ENCODE data around the gene PEX12. TPM values are rescaled to one million over a fixed set of nuclear protein-coding genes. Genes with fewer than 3 reads are reported as not detected.
A peak's percentile ranks its signal among the peaks of the same experiment; 100 is the strongest.
"Not testable (repeated sequence)": the region's sequence is repeated elsewhere in the genome, so short reads cannot be mapped to it uniquely, and the experiment has no call there.

The PEX12 gene
- 4.6 and 6.3 TPM in 2 replicates for total RNA-seq

DNA sequence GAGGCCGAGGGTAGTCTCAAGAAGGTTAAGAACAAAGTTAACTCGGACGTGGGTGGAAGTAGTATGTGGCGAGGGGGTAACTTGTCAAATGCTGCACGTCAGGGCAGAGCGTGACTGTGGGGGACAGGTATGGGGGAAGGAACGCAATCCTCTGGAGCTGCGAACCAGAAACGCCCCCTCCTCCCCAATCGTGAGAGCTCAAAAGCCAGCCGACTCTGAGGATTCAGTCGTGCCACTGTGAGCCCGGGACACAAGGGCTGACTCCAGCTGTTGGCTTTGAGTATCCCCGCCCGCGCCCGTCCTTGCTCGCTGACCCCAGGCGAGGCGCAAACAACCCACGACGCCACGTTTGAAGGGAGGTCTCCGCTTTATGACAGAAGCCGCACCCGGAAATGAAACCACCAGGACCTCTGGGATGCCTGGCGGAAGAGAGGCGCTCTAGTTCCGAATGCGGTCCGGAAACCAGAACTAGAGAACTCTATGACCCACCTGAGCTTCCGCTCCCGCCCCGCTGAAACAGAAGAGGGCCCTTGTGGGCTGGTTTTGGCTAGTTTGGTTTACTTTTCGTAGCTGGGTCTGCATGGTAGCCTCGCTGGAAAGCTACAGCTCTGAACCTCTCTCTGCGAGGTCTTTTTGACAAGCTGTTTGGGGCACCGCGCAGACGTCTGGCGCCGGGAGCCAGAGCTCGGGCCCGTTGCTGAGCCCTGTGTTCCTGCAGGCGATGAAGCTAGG is at the start of gene PEX12:
PEX12 (minus strand) TSS at position 375 of the 732 bp plus-strand sequence. CDS start 550 bp downstream, outside the sequence.
- DNase-seq (ENCODE audit: extremely low read depth, low read depth, low spot score): no peak

DNA sequence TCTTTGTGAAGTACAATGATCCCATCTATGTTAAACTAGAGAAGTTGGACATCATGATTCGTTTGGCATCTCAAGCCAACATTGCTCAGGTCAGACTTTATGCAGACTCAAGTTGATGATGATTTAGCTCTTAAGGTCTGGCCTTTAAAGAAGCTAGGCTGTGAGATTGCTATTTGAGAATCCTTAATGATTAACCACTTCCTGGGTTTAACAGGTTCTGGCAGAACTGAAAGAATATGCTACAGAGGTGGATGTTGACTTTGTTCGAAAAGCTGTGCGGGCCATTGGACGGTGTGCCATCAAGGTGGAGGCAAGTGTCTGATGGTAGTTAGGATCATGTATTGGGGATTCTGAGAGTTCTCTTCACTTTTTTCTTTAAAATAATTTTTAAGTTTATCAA is 49.0 kb upstream of the PEX12 start:
- no peak for DNase-seq (ENCODE audit: extremely low read depth, low read depth, low spot score)

DNA sequence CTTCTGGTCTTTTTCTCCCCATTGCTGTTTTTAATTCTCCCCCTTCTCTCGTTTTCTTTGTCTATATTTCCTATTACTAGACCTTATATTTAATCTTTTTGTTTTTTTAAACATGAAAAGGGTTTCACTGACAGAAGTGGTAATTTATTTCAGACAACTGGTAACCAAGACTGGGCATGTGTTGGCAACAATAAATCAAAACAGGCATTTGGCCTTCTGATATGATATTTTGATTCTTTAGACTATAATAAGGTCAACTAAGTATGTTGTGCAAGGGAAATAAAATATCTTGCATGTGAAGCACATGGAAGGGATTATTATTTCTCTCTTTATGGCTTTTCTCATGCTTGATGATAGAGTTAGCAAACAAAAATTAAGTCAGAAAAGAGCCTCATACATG is 43.4 kb upstream of the PEX12 start:
- DNase-seq (ENCODE audit: extremely low read depth, low read depth, low spot score): no peak

DNA sequence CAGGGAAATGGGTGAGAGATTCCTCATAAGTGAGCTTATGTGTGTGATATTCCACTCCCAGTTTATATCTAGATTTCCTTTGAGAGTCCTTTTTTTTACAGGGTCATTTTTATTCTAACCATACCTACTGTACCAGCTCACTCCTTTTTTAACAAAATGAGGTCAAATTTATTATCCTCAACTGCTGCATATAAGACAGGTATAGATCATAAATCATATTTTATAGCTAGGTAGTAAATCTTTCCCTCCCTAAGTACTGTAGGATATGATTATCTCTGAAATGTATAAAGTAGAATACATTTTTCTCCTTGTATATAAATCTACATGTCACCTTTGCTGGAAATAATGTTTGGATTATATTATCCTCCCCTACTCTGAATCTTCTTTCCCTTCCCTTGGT is 40.3 kb upstream of the PEX12 start:
- DNase-seq (ENCODE audit: extremely low read depth, low read depth, low spot score): no peak

DNA sequence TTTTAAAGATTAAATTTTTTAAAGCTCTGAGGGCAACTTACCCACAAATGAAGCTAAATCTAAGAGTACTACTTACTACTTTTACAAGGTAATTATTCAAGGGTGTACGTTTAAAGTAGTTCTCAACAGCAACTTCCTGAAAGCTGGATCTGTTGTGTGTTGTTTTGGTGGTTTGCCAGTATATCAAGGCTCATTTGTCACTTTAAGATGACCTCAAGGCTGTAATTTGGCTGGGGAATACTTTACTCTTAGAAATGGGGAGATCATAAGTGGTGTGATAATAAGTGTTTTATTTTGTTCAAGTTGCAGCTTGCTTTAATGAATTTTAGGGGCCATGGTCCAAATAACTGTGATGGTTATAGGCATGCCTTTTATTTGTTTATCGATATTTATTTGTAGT is 39.1 kb upstream of the PEX12 start:
- no peak for DNase-seq (ENCODE audit: extremely low read depth, low read depth, low spot score)

DNA sequence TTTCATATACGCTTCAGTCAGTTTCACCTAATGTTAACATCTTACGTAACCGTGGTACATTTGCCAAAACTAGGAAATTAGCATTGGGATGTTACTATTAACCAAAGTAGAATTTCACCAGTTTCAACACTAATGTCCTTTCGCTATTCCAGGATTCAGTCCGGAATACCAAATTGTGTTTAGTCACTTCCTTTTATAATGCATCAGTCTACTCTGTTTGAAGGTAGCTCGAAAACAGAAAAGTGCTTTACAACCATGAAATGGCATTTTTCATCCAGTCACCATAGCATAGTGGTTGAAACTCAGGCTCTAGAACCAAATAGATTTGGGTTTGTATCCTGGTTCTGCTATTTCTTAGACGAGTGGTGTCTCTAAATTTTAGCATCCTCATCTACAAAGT is 38.2 kb upstream of the PEX12 start:
- DNase-seq (ENCODE audit: extremely low read depth, low read depth, low spot score): peak; percentile 51

DNA sequence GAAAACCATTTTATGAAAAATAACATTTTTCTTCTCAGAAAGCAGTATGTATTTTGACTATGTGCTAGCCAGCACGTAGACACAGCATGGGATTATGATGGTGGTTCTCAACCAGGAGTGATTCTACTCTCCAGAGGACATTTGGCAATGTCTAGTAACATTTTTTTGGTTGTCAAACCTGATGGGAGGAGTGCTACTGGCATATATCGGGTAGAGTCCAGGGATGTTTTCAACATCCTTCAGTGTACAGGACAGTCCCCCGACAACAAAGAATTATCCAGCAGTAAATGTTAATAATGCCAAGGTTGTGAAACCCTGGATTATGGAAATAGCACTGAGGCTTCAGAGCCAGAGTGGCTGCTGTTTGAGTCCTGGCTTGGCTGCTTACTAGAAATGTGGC is 36.4 kb upstream of the PEX12 start:
- DNase-seq (ENCODE audit: extremely low read depth, low read depth, low spot score): no peak

DNA sequence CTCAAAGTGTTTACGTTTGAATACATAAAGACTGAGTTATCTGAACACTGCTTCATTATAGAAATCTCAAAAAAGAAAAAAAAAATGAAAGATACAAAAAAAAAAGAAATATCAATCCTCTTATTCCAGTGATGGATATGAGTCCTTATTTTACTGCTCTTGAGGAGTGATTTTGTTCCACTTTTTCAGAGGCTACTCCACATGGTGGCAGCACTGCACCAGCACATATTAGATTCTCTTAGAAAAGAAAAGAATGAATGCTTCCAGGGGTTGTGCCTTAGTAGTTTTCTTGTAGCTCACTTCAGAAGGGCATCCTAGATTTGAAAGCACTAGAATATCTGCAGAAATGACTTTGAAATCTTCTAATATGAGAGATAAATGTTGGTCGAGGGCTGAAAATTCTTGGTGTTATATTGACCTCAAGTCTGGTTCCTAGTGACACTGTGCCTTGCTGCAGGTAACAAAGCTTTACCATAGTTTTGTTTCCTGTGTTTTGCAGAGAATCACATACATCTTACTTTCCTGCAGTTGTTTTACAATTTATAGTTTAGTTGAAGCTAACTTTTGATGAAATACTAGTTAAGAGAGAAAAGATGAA is 34.7 kb upstream of the PEX12 start:
- DNase-seq (ENCODE audit: extremely low read depth, low read depth, low spot score): peak; percentile 44

DNA sequence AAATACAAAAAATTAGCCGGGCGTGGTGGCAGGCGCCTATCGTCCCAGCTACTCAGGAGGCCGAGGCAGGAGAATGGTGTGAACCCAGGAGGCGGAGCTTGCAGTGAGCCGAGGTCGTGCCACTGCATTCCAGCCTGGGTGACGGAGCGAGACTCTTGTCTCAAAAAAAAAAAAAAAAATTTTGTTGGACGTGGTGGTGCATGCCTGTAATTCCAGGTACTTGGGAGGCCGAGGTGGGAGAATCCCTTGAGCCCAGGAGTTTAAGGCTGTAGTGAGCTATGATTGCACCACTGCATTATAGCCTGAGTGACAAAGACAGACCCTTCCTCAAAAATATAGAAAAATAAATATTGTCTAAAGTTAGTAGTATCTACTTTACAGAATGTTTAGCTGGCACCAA is 32.4 kb upstream of the PEX12 start:
- not testable (repeated sequence) for DNase-seq (ENCODE audit: extremely low read depth, low read depth, low spot score)

DNA sequence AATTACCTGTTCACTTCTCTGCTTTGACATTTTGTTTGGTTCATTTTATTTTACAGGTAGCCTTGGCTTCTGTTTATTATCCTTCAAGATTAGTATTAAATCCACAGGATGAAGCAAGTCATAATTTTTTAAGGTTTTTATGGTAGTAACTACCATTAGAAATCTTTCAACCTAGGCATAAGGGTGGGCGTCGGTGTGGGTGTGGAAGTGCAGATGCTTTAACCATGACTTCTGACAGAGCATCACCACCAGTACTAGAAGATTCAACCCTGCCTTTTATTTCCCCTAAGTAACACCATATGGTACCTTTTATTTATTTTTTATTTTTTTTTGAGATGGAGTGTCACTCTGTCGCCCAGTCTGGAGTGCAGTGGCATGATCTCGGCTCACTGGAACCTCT is 31.5 kb upstream of the PEX12 start:
- no peak for DNase-seq (ENCODE audit: extremely low read depth, low read depth, low spot score)

DNA sequence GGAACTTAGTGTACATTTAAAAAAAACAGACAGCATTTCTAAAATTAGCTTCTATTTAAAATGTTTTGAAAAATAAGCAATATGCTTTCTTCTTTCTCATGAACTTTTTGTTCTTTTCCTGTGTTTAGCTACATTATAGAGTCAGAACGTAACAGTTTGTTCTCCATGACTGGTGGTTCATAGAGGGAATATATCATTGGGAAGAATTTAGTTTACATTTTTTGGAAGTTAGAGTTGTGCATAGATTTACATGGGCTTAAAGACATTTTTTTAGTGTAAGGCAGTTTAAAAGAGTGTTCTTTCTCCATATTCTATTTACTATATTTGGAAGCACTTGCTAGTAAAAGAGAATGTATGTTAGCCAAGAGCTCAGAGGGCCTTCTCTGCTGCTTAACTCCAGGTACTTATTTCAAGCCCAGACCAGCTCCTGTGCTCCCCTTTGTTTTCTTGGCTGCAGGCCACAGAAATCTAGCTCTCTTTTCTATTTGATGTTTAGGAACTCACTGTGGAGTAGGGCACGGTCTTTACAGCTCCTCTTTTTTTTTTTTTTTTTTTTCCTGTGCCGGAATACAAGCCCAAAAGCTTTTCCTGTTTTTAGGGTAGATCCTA is 29.0 kb upstream of the PEX12 start:
- DNase-seq (ENCODE audit: extremely low read depth, low read depth, low spot score): no peak

DNA sequence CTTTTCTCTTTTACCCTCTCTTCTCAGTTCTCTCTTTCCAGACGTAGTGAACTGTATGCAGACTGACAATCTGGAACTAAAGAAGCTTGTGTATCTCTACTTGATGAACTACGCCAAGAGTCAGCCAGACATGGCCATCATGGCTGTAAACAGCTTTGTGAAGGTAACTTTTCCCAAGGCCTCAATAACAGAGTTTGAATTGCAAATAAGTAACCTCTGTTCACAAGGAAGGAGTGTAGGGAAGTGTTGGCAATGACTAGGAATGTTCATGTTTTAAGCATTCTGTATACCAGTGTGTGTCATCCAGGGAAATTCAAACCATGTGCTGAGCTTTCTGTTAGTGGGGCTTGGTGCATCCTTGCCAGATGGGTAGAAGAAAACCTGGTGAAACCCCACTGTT is 27.3 kb upstream of the PEX12 start:
- DNase-seq (ENCODE audit: extremely low read depth, low read depth, low spot score): no peak

DNA sequence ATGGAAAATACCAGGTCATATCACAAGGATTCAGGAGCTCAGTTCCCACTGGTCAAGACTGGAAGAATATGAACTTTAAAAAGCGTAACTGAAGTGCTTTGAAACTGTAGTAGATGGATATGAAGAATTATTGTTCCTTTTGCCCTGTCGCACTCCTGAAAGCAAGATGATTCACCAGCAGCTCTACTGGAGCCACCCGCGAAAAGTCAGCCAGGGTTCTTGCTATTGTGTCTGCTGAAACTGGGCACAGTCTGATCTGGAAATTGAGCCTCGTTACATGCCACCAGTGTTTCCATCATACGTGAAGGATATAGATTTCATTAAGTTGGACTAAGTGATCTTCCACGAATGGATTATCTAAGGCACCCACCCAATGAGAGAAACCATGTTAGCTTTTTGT is 25.3 kb upstream of the PEX12 start:
- no peak for DNase-seq (ENCODE audit: extremely low read depth, low read depth, low spot score)

DNA sequence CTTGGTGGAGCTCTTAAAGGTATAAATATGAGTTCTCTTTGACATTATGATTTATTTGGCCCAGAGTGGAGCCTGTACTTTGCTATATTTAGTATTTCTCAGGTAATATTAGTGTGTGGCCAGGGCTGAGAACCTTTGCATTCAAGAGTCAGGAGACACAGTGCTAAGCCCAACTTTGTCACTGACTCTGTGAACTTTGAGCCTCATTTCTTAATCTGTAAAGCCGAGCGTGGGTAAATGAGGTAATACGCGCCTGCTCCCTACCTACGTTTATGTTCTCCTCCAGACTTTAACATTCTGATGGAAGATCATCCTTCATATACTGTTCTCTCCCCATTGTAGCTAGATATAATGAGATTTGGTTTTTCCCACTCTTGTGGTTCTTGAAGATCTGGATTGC is 19.2 kb upstream of the PEX12 start:
- DNase-seq (ENCODE audit: extremely low read depth, low read depth, low spot score): no peak

DNA sequence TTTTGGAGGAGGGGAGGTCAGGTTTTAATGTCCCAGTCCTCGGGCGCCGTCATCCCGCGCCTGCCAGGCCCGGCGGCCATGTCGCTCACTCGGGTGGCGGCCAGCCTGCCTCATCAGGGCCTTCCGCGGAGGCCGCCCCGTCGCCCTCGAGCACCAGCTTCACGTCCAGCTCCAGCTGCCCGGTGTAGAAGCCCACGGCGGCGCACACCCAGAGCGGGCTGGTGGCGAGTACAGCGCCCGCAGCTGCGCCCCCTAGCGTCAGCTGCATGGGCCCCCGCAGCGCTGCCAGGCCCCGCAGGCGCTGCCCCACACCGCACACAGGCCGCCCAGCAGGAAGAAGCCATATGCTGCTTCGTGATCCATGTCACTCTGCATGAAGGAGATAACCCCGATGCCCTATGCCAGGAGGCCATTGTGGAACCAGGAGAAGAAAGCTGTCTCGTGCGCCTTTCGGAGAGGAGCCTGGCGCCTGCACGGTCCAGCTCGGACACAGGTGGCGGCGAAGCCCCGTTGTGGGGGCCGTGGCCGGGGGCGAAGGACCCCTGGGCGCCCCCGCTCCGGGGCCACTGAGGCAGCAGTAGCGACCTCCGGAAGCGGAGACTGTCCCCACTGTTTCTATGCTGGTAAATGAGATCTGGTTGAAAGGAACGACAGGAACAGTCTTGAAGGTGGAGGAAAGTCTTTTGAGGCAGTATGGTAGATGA is 18.3 kb upstream of the PEX12 start:
- DNase-seq (ENCODE audit: extremely low read depth, low read depth, low spot score): no peak

DNA sequence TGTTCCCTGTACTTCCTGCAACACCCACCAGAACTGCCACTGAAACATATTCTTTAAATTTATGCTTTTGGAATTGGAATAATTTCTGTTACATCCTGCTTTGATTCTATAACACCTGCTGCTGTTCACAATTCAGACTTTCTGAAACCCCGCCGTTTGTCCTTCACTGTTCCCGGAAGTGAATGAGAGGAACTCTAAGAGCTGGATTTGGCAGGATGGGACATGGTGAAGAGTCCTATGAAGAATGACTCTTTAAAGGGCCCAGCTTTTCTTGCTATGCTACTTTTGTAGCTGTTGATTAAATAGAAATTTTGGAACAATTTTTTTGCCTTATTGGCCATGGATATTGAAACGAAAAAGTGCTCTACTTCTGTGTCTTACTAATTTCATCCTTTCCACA is 17.7 kb upstream of the PEX12 start:
- DNase-seq (ENCODE audit: extremely low read depth, low read depth, low spot score): no peak

DNA sequence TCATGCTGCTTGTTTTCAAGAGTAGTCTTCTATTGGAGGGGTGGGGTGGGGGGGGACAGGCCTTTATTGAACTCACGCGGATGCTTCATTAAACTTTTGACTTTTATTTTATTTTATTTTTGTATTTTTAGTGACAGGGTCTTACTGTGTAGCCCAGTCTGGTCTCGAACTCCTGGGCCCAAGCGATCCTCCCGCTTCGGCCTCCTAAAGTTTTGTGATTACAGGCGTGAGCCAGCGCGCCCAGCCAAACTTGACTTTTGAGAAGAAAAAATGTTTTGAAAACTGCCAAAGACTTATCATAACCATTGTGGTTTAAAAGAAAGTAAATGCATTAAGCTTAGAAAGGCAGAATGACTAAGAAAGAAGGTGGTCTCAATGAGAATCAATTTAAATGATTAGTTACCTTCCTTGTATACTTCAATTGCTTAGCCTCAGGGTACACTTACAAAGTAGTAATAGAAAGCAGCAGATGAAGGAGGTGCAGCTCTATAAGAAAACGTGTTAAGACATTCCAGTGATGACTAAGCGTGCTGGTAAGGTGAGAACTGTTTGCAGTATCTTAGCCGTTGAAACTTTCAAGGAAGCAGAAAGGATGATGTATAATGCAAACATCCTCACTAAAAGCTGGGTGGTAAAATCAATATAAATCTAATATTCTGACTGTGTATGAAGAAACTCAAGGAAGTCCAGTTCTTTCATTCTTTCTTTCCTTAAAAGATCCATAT is 10.0 kb upstream of the PEX12 start:
- no peak for DNase-seq (ENCODE audit: extremely low read depth, low read depth, low spot score)

DNA sequence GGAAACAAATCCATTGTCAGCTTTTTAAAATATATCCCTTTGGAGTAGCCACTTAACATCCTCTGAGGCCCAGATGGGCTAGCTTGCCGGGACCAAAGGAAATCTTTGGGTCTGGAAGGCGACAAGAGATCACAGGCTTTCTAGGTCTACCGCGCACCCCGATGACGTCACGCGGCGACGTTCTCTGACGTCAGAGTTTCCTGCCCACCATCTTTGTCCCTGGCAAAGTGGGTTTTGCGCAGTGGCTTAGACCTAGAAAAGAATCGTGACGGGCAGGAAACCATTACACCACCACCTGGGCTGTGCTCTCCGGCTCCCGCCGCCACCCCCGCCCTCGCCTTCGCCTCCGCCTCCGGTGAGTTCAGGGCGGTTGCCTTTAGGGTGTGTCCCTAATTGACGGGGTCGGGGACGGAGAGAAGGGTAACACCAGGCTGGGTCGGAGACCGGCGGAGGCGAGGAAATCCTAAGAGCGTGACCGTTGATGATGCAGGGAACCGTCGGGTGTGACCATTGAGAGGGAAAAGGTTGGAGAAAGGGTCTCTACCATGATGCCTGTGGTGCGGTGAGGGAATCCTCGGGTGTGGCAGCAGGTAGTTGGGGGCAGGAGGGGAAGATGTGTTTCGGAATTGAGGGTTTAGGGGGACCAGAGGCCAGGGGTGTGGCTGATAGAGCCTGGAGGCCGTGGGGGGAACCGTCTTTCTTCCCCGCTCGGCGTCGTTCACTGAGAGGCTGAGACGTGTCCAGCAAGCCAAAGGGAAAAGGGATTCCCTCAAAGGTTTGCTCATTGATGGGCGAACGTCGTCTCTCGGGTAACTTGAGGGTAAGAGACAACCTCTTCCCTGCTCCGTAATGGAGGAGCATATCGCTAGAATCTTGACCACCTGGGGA is 8.9 kb upstream of the PEX12 start, which contains the start of gene AP2B1:
AP2B1 (plus strand) TSS at position 249 of the 888 bp plus-strand sequence. CDS start 6,709 bp downstream, outside the sequence.
- peak; percentile 91 for DNase-seq (ENCODE audit: extremely low read depth, low read depth, low spot score)

DNA sequence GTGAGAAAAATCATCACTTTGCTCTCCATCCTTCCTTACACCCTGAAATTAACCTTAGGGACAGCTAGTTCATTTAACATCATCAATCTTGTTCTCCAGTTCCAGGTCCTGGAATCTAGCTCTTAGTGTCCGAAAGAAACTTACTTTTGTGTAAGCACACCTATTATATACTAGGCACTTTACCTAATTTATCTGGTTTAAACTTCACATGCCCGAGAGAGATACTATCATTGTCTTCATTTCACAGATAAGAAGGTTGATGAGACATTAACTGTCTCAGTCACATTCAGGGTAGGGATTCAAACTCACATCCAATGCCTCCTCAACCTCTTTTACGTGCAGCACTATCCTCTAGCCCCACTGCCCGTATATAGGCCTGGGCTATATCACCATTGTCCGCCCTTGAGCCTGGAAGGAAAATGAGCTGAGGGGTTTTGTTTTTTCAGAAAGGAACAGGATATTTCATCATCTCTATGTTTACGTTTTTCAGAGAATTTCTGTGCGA is 8.2 kb upstream of the PEX12 start:
- DNase-seq (ENCODE audit: extremely low read depth, low read depth, low spot score): no peak

DNA sequence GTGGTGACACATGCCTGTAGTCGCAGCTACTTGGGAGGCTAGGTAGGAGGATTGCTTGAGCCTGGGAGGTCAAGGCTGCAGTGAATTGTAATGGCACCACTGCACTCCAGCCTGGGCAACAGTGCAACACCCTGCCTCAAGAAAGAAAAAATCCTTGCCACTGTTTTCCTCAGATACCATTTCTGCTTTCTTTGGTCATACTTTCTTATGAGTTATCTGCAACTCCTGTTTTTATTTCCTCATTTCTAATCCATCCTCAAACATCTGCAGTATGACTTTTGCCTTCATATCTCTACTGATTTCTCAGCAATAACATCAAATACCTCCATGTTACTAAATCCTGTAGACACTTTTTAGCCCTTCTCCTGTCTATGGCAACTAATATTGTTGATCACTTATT is 5.7 kb upstream of the PEX12 start:
- DNase-seq (ENCODE audit: extremely low read depth, low read depth, low spot score): no peak

Data from glomerular endothelial cell (primary cell).